ENCODE results near the gene OR6Q1. TPM values are rescaled to one million over a fixed set of nuclear protein-coding genes. Genes with fewer than 3 reads are reported as not detected.

The OR6Q1 gene
- total RNA-seq, 4 donors from 2014 or later, result not detected

GRCh38 chr11:58060939-58061672 is 30.4 kb downstream of the OR6Q1 start:
- no peak for DNase-seq
- TF ChIP-seq POLR2A (IDR thresholded peaks at IDR 0.05) (no peak), CTCF (IDR thresholded peaks at IDR 0.05) (no peak)
- H3K4me3 ChIP-seq (replicated peaks in 1 of 3), result no peak overlapping the region
- H3K27me3 ChIP-seq, result no peaks in the 10 kb centered on the region
- intact Hi-C loops (cut with DNase I), result no loop called here
- H3K36me3 ChIP-seq, result no peaks in the 10 kb centered on the region
- WGBS, 2 donors, result 68 to 79% methylated on average over 6 of the region's 6 CpGs
- no peak overlapping the region for H3K27ac ChIP-seq
- no peaks in the 10 kb centered on the region for H3K9me3 ChIP-seq
- no peaks in the 10 kb centered on the region for H3K4me1 ChIP-seq

- Histone ChIP-seq H3K27ac (no peak overlapping the region), H3K36me3 (no peaks in the 10 kb centered on the region), H3K27me3 (no peaks in the 10 kb centered on the region), H3K9me3 (no peaks in the 10 kb centered on the region), H3K4me3 (replicated peaks in 1 of 3) (no peak overlapping the region), H3K4me1 (no peaks in the 10 kb centered on the region)
- no peak for DNase-seq
- TF ChIP-seq CTCF (IDR thresholded peaks at IDR 0.05) (no peak), POLR2A (IDR thresholded peaks at IDR 0.05) (no peak)
- intact Hi-C loops (cut with DNase I), result no loop called here
- 57 to 66% methylated on average over 6 of the region's 6 CpGs for WGBS, 2 donors
Observed at GRCh38 chr11:58061813-58062212, 31.1 kb downstream of the OR6Q1 start.

- WGBS, 2 donors, result 61 to 62% methylated on average over 5 of the region's 5 CpGs
- TF ChIP-seq POLR2A (IDR thresholded peaks at IDR 0.05) (no peak), CTCF (IDR thresholded peaks at IDR 0.05) (no peak)
- no peak for DNase-seq
- no peak overlapping the region for H3K4me3 ChIP-seq (replicated peaks in 1 of 3)
- no peaks in the 10 kb centered on the region for H3K9me3 ChIP-seq
- no peaks in the 10 kb centered on the region for H3K27me3 ChIP-seq
- no peaks in the 10 kb centered on the region for H3K4me1 ChIP-seq
- intact Hi-C loops (cut with DNase I), result no loop called here
- H3K36me3 ChIP-seq, result no peaks in the 10 kb centered on the region
- H3K27ac ChIP-seq, result no peak overlapping the region
Observed at GRCh38 chr11:58067685-58068084, 36.9 kb downstream of the OR6Q1 start.

GRCh38 chr11:58068655-58069054 is 37.9 kb downstream of the OR6Q1 start:
- TF ChIP-seq POLR2A (IDR thresholded peaks at IDR 0.05) (no peak), CTCF (IDR thresholded peaks at IDR 0.05) (no peak)
- intact Hi-C loops (cut with DNase I), result no loop called here
- no peaks in the 10 kb centered on the region for H3K4me1 ChIP-seq
- 74 to 76% methylated on average over 5 to 6 of the region's 6 CpGs for WGBS, 2 donors
- no peaks in the 10 kb centered on the region for H3K9me3 ChIP-seq
- no peak for DNase-seq
- no peaks in the 10 kb centered on the region for H3K27me3 ChIP-seq
- H3K4me3 ChIP-seq (replicated peaks in 1 of 3), result no peak overlapping the region
- H3K36me3 ChIP-seq, result no peaks in the 10 kb centered on the region
- H3K27ac ChIP-seq, result no peak overlapping the region

- no peaks in the 10 kb centered on the region for H3K9me3 ChIP-seq
- 83 to 93% methylated on average over 1 of the region's 1 CpG for WGBS, 2 donors
- no peak overlapping the region for H3K4me3 ChIP-seq (replicated peaks in 1 of 3)
- TF ChIP-seq CTCF (IDR thresholded peaks at IDR 0.05) (no peak), POLR2A (IDR thresholded peaks at IDR 0.05) (no peak)
- H3K36me3 ChIP-seq, result no peaks in the 10 kb centered on the region
- H3K27me3 ChIP-seq, result no peaks in the 10 kb centered on the region
- no peaks in the 10 kb centered on the region for H3K4me1 ChIP-seq
- intact Hi-C loops (cut with DNase I), result no loop called here
- H3K27ac ChIP-seq, result no peak overlapping the region
- no peak for DNase-seq
Observed at GRCh38 chr11:58070585-58070984, 39.8 kb downstream of the OR6Q1 start.

Measured in thyroid gland (tissue), 4 donors.